RWPE2 (cell line): ENCODE results near the gene HS2ST1.

Experiments
- ATAC-seq: fragments of 200-7000 bp; cut with Tn5 transposase; 3 replicates; pipeline ENCODE4 v1.9.1; 2021; ENCODE audit warnings: low read depth
- DNase-seq: peaks from one replicate; pipeline ENCODE4 v3.0.0-alpha.2; 2020; ENCODE audit warnings: low spot score
- H3K27ac ChIP-seq: fragments of 450-650 bp; 2 replicates; pipeline ENCODE4 v1.5.1; 2017; ENCODE audit warnings: mild to moderate bottlenecking; ENCODE audit not compliant: poor library complexity, severe bottlenecking
- H3K27me3 ChIP-seq: fragments of 250-450 bp; sonication (Bioruptor Pico); 2 replicates; pipeline ENCODE4 v1.5.1; 2021; ENCODE audit warnings: mild to moderate bottlenecking, moderate library complexity; ENCODE audit not compliant: insufficient read depth, poor library complexity, severe bottlenecking
- H3K36me3 ChIP-seq: fragments of 250-450 bp; sonication (Bioruptor Pico); 2 replicates; pipeline ENCODE4 v1.5.1; 2020; ENCODE audit warnings: low read depth, mild to moderate bottlenecking, moderate library complexity
- H3K4me1 ChIP-seq: fragments of 250-450 bp; sonication (Bioruptor Pico); 2 replicates; pipeline ENCODE4 v1.5.1; 2021; ENCODE audit warnings: mild to moderate bottlenecking, moderate library complexity; ENCODE audit not compliant: insufficient read depth, poor library complexity, severe bottlenecking
- H3K4me3 ChIP-seq: fragments of 250-450 bp; sonication (Bioruptor Pico); 2 replicates; pipeline ENCODE4 v1.5.1; 2021; ENCODE audit warnings: mild to moderate bottlenecking, moderate library complexity; ENCODE audit not compliant: severe bottlenecking
- H3K9me3 ChIP-seq: fragments of 250-450 bp; sonication (Bioruptor Pico); 2 replicates; pipeline ENCODE4 v1.5.1; 2021; ENCODE audit warnings: mild to moderate bottlenecking, moderate library complexity; ENCODE audit not compliant: severe bottlenecking
- TF ChIP-seq, protein P1 (sequence below): fragments of 450-650 bp; IDR thresholded peaks from one replicate; pipeline ENCODE4 v1.5.1; 2017; ENCODE audit warnings: mild to moderate bottlenecking, moderate library complexity; ENCODE audit not compliant: poor library complexity, severe bottlenecking

The HS2ST1 gene

DNA sequence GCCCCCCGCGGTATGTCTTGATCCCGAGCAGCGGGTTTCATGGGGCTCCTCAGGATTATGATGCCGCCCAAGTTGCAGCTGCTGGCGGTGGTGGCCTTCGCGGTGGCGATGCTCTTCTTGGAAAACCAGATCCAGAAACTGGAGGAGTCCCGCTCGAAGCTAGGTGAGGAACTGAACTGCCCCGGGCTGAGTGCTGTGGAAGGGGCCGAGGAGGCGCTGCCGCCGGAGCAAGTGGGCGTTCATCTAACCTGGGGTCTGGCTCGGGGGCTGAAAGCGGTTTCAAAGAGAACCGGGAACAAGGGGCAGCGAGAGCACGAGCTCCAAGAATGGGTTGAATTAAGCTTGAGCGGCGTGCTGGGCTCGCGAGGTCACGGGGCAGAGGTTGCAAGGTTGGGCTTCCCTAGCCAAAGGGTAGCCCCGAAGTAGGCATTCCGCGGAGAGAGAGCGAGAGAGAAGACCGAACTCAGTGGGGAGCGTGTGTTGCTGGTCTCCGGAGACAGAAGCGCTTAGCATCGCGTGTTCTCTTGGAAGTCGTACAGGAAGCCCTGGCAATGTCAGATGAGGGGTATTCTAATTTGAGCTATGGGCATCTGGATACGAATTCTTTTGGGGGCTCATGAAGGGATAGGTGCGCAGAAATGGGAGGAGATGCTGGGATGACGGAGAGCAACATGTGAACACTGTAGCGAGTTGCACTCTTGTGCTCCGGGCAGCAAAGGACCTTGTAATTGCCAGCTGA, 732 bp downstream of the HS2ST1 start:
- peak overlapping the region; percentile 67 for H3K4me3 ChIP-seq
- H3K9me3 ChIP-seq, result no peaks in the 10 kb centered on the region
- TF ChIP-seq, protein P1, sequence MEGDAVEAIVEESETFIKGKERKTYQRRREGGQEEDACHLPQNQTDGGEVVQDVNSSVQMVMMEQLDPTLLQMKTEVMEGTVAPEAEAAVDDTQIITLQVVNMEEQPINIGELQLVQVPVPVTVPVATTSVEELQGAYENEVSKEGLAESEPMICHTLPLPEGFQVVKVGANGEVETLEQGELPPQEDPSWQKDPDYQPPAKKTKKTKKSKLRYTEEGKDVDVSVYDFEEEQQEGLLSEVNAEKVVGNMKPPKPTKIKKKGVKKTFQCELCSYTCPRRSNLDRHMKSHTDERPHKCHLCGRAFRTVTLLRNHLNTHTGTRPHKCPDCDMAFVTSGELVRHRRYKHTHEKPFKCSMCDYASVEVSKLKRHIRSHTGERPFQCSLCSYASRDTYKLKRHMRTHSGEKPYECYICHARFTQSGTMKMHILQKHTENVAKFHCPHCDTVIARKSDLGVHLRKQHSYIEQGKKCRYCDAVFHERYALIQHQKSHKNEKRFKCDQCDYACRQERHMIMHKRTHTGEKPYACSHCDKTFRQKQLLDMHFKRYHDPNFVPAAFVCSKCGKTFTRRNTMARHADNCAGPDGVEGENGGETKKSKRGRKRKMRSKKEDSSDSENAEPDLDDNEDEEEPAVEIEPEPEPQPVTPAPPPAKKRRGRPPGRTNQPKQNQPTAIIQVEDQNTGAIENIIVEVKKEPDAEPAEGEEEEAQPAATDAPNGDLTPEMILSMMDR, result no peak
- ATAC-seq (peak; percentile 52), DNase-seq (no peak)
- H3K4me1 ChIP-seq, result peaks cover 15% of the 10 kb centered on the region
- no peaks in the 10 kb centered on the region for H3K27me3 ChIP-seq
- peak overlapping the region; percentile 50 for H3K27ac ChIP-seq
- peaks cover 18% of the 10 kb centered on the region for H3K36me3 ChIP-seq

DNA sequence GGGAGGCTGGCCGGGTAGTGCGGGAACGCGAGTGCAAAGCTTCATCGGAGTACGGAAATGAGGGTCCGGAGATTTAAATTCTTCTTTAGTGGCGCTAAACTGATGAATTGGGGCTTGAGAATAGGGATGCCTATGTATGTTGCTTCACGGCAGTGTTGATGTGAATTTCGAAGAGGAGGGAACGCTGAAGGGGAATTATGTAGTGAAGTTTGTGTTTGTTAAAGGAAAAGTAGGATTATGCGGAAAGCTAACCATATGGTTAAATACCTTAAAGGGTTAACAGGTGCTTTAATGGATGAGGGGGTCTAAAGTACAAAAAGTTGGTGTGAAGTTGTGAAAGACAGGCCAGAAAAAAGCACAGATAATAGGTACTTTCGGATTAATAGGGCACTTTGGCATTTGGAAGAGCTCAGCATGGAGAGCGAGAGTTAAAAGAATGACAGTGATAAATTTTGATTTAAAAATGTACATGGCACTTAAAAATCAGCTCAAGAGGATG, 1.4 kb downstream of the HS2ST1 start:
- ATAC-seq, result no peak
- Histone ChIP-seq H3K9me3 (no peaks in the 10 kb centered on the region), H3K27ac (peak overlapping the region; percentile 50), H3K4me3 (peak overlapping the region; percentile 67), H3K27me3 (no peaks in the 10 kb centered on the region), H3K36me3 (peaks cover 12% of the 10 kb centered on the region), H3K4me1 (peaks cover 15% of the 10 kb centered on the region)
- no peak for DNase-seq
- TF ChIP-seq, protein P1, result no peak

DNA sequence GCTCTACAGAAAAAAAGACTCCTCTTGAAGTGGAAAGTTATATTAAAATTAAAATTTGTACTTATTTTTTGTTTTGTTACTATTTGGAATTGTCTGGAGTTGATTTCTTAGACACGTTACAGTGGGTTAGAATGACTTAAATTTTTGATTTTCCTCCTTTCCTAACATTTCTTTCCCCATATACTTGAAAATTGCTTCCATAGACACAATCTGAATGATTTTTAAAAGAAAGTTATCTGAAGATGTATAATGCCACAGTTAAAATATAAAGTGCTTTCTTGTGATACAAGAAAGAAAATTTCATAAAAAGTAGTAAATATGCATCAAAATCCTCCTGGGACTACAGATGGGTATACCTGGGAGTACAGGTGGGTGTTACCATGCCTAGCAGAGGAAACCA, 2.3 kb downstream of the HS2ST1 start:
- no peaks in the 10 kb centered on the region for H3K27me3 ChIP-seq
- no peak for DNase-seq
- peaks cover 15% of the 10 kb centered on the region for H3K4me1 ChIP-seq
- peaks cover 1% of the 10 kb centered on the region for H3K9me3 ChIP-seq
- no peak overlapping the region for H3K4me3 ChIP-seq
- no peak for ATAC-seq
- H3K36me3 ChIP-seq, result peaks cover 6% of the 10 kb centered on the region; the same call in 1 of the 2 replicates
- TF ChIP-seq, protein P1, result no peak
- no peak overlapping the region for H3K27ac ChIP-seq

DNA sequence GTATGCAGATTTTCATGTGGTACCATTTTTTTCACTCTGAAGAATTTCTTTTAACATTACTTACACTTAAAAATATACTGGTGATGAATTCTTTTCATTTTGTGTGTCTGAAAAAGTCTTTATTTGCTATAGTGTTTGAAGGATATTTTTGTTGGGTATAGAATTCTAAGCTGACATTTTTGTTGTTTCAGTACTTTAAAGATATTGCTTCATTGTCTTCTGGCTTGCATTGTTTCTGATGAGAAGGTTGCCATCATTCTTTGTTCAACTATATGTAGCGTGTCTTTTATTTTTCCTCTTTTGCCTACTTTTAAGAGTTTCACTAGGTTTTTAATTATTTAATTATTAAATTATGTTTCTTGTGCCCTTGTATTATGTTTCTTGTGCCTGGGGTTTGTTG, 8.0 kb downstream of the HS2ST1 start:
- peaks cover 17% of the 10 kb centered on the region for H3K9me3 ChIP-seq
- H3K27ac ChIP-seq, result no peak overlapping the region
- H3K4me1 ChIP-seq, result peaks cover 7% of the 10 kb centered on the region
- TF ChIP-seq, protein P1, result no peak
- no peaks in the 10 kb centered on the region for H3K36me3 ChIP-seq
- ATAC-seq, result no peak
- DNase-seq, result no peak
- H3K27me3 ChIP-seq, result no peaks in the 10 kb centered on the region
- no peak overlapping the region for H3K4me3 ChIP-seq
